Measurements from ENCODE around the gene STEAP1B. TPM values are rescaled to one million over a fixed set of nuclear protein-coding genes. Genes with fewer than 3 reads are reported as not detected.
"Not testable (repeated sequence)": the region's sequence is repeated elsewhere in the genome, so short reads cannot be mapped to it uniquely, and the experiment has no call there.

Gene STEAP1B
- total and polyA plus RNA-seq, 4 donors = 0.06 to 0.28 (median 0.08) TPM; not detected in 1

DNA sequence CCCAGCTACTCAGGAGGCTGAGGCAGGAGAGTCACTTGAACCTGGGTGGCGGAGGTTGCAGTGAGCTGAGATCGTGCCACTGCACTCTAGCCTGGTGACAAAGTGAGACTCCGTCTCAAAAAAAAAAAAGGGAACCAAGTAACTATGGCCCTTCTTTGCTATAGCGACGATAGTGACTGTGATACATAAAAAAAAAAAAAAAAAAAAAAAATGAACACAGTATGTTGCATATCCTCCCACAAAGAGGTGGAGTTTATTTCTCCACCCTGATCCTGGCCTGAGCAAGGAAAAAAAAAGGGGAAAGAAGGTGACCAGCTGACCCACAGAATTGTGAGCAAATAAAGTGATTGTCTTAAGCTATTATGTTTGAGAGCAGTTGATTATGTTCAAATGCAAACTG is 42.3 kb upstream of the STEAP1B start:
- TF ChIP-seq, protein P1, sequence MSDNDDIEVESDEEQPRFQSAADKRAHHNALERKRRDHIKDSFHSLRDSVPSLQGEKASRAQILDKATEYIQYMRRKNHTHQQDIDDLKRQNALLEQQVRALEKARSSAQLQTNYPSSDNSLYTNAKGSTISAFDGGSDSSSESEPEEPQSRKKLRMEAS (IDR thresholded peaks at IDR 0.05) = no peak
- TF ChIP-seq FOXA1 (IDR thresholded peaks at IDR 0.05) = no peak
- no peak for TF ChIP-seq HNF4A (conservative IDR thresholded peaks at IDR 0.05)
- no peak for TF ChIP-seq YY1 (IDR thresholded peaks at IDR 0.05)
- TF ChIP-seq, protein P2, sequence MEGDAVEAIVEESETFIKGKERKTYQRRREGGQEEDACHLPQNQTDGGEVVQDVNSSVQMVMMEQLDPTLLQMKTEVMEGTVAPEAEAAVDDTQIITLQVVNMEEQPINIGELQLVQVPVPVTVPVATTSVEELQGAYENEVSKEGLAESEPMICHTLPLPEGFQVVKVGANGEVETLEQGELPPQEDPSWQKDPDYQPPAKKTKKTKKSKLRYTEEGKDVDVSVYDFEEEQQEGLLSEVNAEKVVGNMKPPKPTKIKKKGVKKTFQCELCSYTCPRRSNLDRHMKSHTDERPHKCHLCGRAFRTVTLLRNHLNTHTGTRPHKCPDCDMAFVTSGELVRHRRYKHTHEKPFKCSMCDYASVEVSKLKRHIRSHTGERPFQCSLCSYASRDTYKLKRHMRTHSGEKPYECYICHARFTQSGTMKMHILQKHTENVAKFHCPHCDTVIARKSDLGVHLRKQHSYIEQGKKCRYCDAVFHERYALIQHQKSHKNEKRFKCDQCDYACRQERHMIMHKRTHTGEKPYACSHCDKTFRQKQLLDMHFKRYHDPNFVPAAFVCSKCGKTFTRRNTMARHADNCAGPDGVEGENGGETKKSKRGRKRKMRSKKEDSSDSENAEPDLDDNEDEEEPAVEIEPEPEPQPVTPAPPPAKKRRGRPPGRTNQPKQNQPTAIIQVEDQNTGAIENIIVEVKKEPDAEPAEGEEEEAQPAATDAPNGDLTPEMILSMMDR (IDR thresholded peaks at IDR 0.05; ENCODE audit: low read depth, low read length, missing input control) = no peak
- TF ChIP-seq GABPA (IDR thresholded peaks at IDR 0.05 in 1 of 2, conservative IDR thresholded peaks at IDR 0.05 in 1 of 2) = no peak
- TF ChIP-seq SP1 (IDR thresholded peaks at IDR 0.05) = no peak
- no peak for TF ChIP-seq HNF4G (IDR thresholded peaks at IDR 0.05)
- no peak for TF ChIP-seq EGR1 (IDR thresholded peaks at IDR 0.05; ENCODE audit: low read depth in 2 of 2)
- TF ChIP-seq, protein P3, sequence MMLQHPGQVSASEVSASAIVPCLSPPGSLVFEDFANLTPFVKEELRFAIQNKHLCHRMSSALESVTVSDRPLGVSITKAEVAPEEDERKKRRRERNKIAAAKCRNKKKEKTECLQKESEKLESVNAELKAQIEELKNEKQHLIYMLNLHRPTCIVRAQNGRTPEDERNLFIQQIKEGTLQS (IDR thresholded peaks at IDR 0.05) = no peak
- no peak for TF ChIP-seq TAF1 (conservative IDR thresholded peaks at IDR 0.05)
- TF ChIP-seq RXRA (IDR thresholded peaks at IDR 0.05) = no peak
- no peak for TF ChIP-seq NR2F2 (IDR thresholded peaks at IDR 0.05)
- TF ChIP-seq, protein P4, sequence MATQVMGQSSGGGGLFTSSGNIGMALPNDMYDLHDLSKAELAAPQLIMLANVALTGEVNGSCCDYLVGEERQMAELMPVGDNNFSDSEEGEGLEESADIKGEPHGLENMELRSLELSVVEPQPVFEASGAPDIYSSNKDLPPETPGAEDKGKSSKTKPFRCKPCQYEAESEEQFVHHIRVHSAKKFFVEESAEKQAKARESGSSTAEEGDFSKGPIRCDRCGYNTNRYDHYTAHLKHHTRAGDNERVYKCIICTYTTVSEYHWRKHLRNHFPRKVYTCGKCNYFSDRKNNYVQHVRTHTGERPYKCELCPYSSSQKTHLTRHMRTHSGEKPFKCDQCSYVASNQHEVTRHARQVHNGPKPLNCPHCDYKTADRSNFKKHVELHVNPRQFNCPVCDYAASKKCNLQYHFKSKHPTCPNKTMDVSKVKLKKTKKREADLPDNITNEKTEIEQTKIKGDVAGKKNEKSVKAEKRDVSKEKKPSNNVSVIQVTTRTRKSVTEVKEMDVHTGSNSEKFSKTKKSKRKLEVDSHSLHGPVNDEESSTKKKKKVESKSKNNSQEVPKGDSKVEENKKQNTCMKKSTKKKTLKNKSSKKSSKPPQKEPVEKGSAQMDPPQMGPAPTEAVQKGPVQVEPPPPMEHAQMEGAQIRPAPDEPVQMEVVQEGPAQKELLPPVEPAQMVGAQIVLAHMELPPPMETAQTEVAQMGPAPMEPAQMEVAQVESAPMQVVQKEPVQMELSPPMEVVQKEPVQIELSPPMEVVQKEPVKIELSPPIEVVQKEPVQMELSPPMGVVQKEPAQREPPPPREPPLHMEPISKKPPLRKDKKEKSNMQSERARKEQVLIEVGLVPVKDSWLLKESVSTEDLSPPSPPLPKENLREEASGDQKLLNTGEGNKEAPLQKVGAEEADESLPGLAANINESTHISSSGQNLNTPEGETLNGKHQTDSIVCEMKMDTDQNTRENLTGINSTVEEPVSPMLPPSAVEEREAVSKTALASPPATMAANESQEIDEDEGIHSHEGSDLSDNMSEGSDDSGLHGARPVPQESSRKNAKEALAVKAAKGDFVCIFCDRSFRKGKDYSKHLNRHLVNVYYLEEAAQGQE (IDR thresholded peaks at IDR 0.05) = no peak
- TF ChIP-seq RAD21 (IDR thresholded peaks at IDR 0.05) = no peak
- TF ChIP-seq JUND (IDR thresholded peaks at IDR 0.05) = no peak
- Histone ChIP-seq H3K4me1 (ENCODE audit: control insufficient read depth in 4 of 4, insufficient read depth in 4 of 4, low read length in 3 of 4) (no peaks in the 10 kb centered on the region), H3K27me3 (ENCODE audit: control insufficient read depth in 4 of 4, insufficient read depth in 4 of 4, low read length in 3 of 4) (peaks cover 0 to 19% (median 2%) of the 10 kb centered on the region in 4 donors), H3K36me3 (ENCODE audit: control insufficient read depth in 4 of 4, insufficient read depth in 3 of 4, low read depth in 1 of 4, low read length in 3 of 4) (no peaks in the 10 kb centered on the region), H3K9me3 (ENCODE audit: control insufficient read depth in 4 of 4, low read length in 3 of 4) (no peaks in the 10 kb centered on the region), H3K4me3 (ENCODE audit: low read depth in 1 of 3, low read length in 3 of 3) (no peak overlapping the region), H3K27ac (ENCODE audit: low read depth in 1 of 2, low read length in 2 of 2) (no peak overlapping the region), H3K9ac (ENCODE audit: low read depth in 1 of 2, low read length in 2 of 2) (no peak overlapping the region)
- 88% methylated on average over 5 of the region's 5 CpGs for WGBS
- no peak for DNase-seq (ENCODE audit: low spot score)

DNA sequence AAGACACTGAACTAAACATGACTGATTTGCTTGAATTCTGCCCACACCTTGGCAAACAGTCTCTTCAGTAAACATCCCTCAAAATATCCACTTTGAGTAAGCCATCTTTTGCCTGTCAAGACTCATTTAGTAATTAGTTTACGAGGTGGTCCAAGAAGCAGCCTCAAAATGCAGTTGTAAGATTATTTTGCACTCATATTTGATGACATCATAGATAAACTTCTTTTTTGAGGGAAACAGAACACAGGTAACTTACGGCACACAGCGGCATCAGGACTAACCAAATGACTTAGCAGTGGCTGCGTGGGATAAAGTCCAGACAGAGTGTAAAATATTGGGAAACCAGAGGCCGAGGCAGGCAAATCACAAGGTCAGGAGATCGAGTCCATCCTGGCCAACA is 41.8 kb upstream of the STEAP1B start:
- H3K4me1 ChIP-seq (ENCODE audit: control insufficient read depth in 4 of 4, insufficient read depth in 4 of 4, low read length in 3 of 4) = no peaks in the 10 kb centered on the region
- DNase-seq (ENCODE audit: low spot score) = no peak
- H3K27ac ChIP-seq (ENCODE audit: low read depth in 1 of 2, low read length in 2 of 2) = no peak overlapping the region
- no peaks in the 10 kb centered on the region for H3K9me3 ChIP-seq (ENCODE audit: control insufficient read depth in 4 of 4, low read length in 3 of 4)
- TF ChIP-seq, protein P2 (IDR thresholded peaks at IDR 0.05; ENCODE audit: low read depth, low read length, missing input control) = no peak
- no peak for TF ChIP-seq GABPA (IDR thresholded peaks at IDR 0.05 in 1 of 2, conservative IDR thresholded peaks at IDR 0.05 in 1 of 2)
- no peak overlapping the region for H3K4me3 ChIP-seq (ENCODE audit: low read depth in 1 of 3, low read length in 3 of 3)
- no peak overlapping the region for H3K9ac ChIP-seq (ENCODE audit: low read depth in 1 of 2, low read length in 2 of 2)
- H3K36me3 ChIP-seq (ENCODE audit: control insufficient read depth in 4 of 4, insufficient read depth in 3 of 4, low read depth in 1 of 4, low read length in 3 of 4) = no peaks in the 10 kb centered on the region
- WGBS = 93% methylated on average over 6 of the region's 6 CpGs
- peaks cover 0 to 16% (median 2%) of the 10 kb centered on the region in 4 donors for H3K27me3 ChIP-seq (ENCODE audit: control insufficient read depth in 4 of 4, insufficient read depth in 4 of 4, low read length in 3 of 4)

DNA sequence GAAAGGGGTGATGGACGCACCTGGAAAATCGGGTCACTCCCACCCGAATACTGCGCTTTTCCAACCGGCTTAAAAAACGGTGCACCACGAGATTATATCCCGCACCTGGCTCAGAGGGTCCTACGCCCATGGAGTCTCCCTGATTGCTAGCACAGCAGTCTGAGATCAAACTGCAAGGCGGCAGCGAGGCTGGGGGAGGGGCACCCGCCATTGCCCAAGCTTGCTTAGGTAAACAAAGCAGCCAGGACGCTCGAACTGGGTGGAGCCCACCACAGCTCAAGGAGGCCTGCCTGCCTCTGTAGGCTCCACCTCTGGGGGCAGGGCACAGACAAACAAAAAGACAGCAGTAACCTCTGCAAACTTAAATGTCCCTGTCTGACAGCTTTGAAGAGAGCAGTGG is 28.5 kb upstream of the STEAP1B start:
- not testable (repeated sequence) for H3K36me3 ChIP-seq (ENCODE audit: control insufficient read depth in 4 of 4, insufficient read depth in 3 of 4, low read depth in 1 of 4, low read length in 3 of 4); H3K4me1 ChIP-seq (ENCODE audit: control insufficient read depth in 4 of 4, insufficient read depth in 4 of 4, low read length in 3 of 4); H3K27ac ChIP-seq (ENCODE audit: low read depth in 1 of 2, low read length in 2 of 2); H3K4me3 ChIP-seq (ENCODE audit: low read depth in 1 of 3, low read length in 3 of 3); H3K9ac ChIP-seq (ENCODE audit: low read depth in 1 of 2, low read length in 2 of 2); H3K27me3 ChIP-seq (ENCODE audit: control insufficient read depth in 4 of 4, insufficient read depth in 4 of 4, low read length in 3 of 4); DNase-seq (ENCODE audit: low spot score); H3K9me3 ChIP-seq (ENCODE audit: control insufficient read depth in 4 of 4, low read length in 3 of 4)
- WGBS = 66% methylated on average over 9 of the region's 14 CpGs

DNA sequence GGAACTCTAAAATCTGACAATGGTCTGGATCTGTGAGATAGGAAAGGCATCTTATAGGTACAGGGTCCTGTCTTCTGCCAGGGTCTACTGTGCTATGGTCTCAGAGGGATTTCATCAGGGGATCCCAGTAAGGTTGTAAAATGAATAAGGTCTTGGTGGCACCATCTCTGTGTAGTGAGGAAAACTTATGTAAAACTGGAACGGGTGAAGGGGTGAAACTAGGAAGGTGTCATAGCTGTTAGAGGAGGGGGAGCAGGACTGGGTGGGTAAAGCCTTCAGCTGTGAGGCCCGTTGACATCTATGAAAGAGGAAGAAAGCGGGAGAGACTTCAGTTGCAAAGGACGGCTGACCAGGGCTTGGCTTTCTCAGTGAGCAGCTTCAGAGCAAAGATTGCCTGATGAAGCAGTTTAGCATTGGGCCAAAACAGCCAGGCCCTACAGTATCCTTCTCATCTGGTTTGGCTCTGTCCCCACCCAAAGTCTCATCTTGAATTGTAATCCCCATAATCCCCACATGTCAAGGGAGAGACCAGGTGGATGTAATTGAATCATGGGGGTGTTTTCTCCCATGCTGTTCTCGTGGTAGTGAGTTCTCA is 24.5 kb upstream of the STEAP1B start:
- H3K36me3 ChIP-seq (ENCODE audit: control insufficient read depth in 4 of 4, insufficient read depth in 3 of 4, low read depth in 1 of 4, low read length in 3 of 4); H3K4me1 ChIP-seq (ENCODE audit: control insufficient read depth in 4 of 4, insufficient read depth in 4 of 4, low read length in 3 of 4); DNase-seq (ENCODE audit: low spot score); H3K27me3 ChIP-seq (ENCODE audit: control insufficient read depth in 4 of 4, insufficient read depth in 4 of 4, low read length in 3 of 4); H3K4me3 ChIP-seq (ENCODE audit: low read depth in 1 of 3, low read length in 3 of 3); H3K27ac ChIP-seq (ENCODE audit: low read depth in 1 of 2, low read length in 2 of 2); H3K9me3 ChIP-seq (ENCODE audit: control insufficient read depth in 4 of 4, low read length in 3 of 4); H3K9ac ChIP-seq (ENCODE audit: low read depth in 1 of 2, low read length in 2 of 2): not testable (repeated sequence)
- 46% methylated on average over 5 of the region's 5 CpGs for WGBS

Data from liver (tissue), 9 donors.